GM19193 (cell line): ENCODE results near the gene FAM204A.

Experiments
- POLR2A ChIP-seq: IDR thresholded peaks from 4 replicates; pipeline ENCODE4 v1.6.1; 2011; ENCODE audit not compliant: insufficient read depth, insufficient read length; ENCODE audit errors: extremely low read depth

Gene FAM204A

GRCh38 chr10:118341791-118342637 is at the start of gene FAM204A:
Gene FAM204A (minus strand): TSS chr10:118342324. CDS start chr10:118336415, 5,909 bp downstream.
- TF ChIP-seq POLR2A = peak; percentile 84

GRCh38 chr10:118383699-118384098 is 41.6 kb upstream of the FAM204A start:
- no peak for TF ChIP-seq POLR2A

- no peak for TF ChIP-seq POLR2A
These were observed 41.1 kb upstream of the FAM204A start for GRCh38 chr10:118383063-118383689.

- no peak for TF ChIP-seq POLR2A
These were observed 32.3 kb upstream of the FAM204A start for GRCh38 chr10:118374404-118374803.

GRCh38 chr10:118373786-118374185 is 31.7 kb upstream of the FAM204A start:
- no peak for TF ChIP-seq POLR2A

- TF ChIP-seq POLR2A = no peak
These were observed 28.4 kb upstream of the FAM204A start for GRCh38 chr10:118370499-118370898.

- TF ChIP-seq POLR2A = no peak
These were observed 27.6 kb upstream of the FAM204A start for GRCh38 chr10:118369641-118370205.

- no peak for TF ChIP-seq POLR2A
These were observed 23.6 kb upstream of the FAM204A start for GRCh38 chr10:118365702-118366101.

- no peak for TF ChIP-seq POLR2A
These were observed 20.0 kb upstream of the FAM204A start for GRCh38 chr10:118362103-118362502.

GRCh38 chr10:118358327-118358726 is 16.2 kb upstream of the FAM204A start:
- no peak for TF ChIP-seq POLR2A

- TF ChIP-seq POLR2A = no peak
These were observed 15.7 kb upstream of the FAM204A start for GRCh38 chr10:118357841-118358240.

- no peak for TF ChIP-seq POLR2A
These were observed 14.5 kb upstream of the FAM204A start for GRCh38 chr10:118356628-118357027.

GRCh38 chr10:118355234-118355633 is 13.1 kb upstream of the FAM204A start:
- TF ChIP-seq POLR2A = no peak

- no peak for TF ChIP-seq POLR2A
These were observed 7.1 kb upstream of the FAM204A start for GRCh38 chr10:118349235-118349634.

GRCh38 chr10:118343549-118343948 is 1.4 kb upstream of the FAM204A start:
- TF ChIP-seq POLR2A = no peak

GRCh38 chr10:118343115-118343514 is 991 bp upstream of the FAM204A start:
- no peak for TF ChIP-seq POLR2A
